Measurements from ENCODE around the gene ZNF808. TPM values are rescaled to one million over a fixed set of nuclear protein-coding genes. Genes with fewer than 3 reads are reported as not detected.

ZNF808 gene
- total and polyA plus RNA-seq, 12 donors = 1.8 to 44.0 (median 32.1) TPM

- no peaks in the 10 kb centered on the region for H3K36me3 ChIP-seq
- intact Hi-C loops (cut with DNase I) = loop anchor here in 1 of 10 donors (10.0 kb wide), 1 partner anchor 52 kb away; the partner anchor contains the start of gene ZNF701
- no peak overlapping the region for H3K4me3 ChIP-seq
- TF ChIP-seq CTCF (IDR thresholded peaks at IDR 0.05) = no peak
- H3K9me3 ChIP-seq = peaks cover 0 to 66% (median 0%) of the 10 kb centered on the region in 11 donors
- no peak overlapping the region for H3K27ac ChIP-seq
- DNase-seq (no peak), ATAC-seq (no peak)
- WGBS, 2 donors = 81 to 84% methylated on average over 14 of the region's 14 CpGs
- H3K27me3 ChIP-seq = no peaks in the 10 kb centered on the region
- H3K4me1 ChIP-seq = peaks cover 0 to 8% (median 4%) of the 10 kb centered on the region in 9 donors
Observed at GRCh38 chr19:52522551-52522950, 4.9 kb upstream of the ZNF808 start.

GRCh38 chr19:52524086-52524485 is 3.4 kb upstream of the ZNF808 start:
- intact Hi-C loops (cut with DNase I) = loop anchor here in 1 of 10 donors (10.0 kb wide), 1 partner anchor 51 kb away; the partner anchor contains the start of gene ZNF701
- no peak for ATAC-seq
- Histone ChIP-seq H3K9me3 (peaks cover 0 to 61% (median 0%) of the 10 kb centered on the region in 11 donors), H3K36me3 (no peaks in the 10 kb centered on the region), H3K4me3 (no peak overlapping the region), H3K27ac (no peak overlapping the region), H3K4me1 (peaks cover 3 to 21% (median 13%) of the 10 kb centered on the region in 9 donors), H3K27me3 (no peaks in the 10 kb centered on the region)
- no peak for TF ChIP-seq CTCF (IDR thresholded peaks at IDR 0.05)
- no peak for DNase-seq
- WGBS, 2 donors = 88 to 93% methylated on average over 20 of the region's 20 CpGs

- H3K36me3 ChIP-seq = peaks cover 0 to 11% (median 0%) of the 10 kb centered on the region in 9 donors
- TF ChIP-seq CTCF (IDR thresholded peaks at IDR 0.05) = no peak
- H3K9me3 ChIP-seq = peaks cover 0 to 35% (median 0%) of the 10 kb centered on the region in 11 donors
- H3K4me1 ChIP-seq = peaks cover 3 to 28% (median 17%) of the 10 kb centered on the region in 9 donors
- H3K27me3 ChIP-seq = no peaks in the 10 kb centered on the region
- peak overlapping the region; percentile 81 to 99 (median 96) for H3K27ac ChIP-seq
- WGBS, 2 donors = 0 to 1% methylated on average over 25 of the region's 25 CpGs
- intact Hi-C loops (cut with DNase I) = loop anchor here in 4 of 10 donors (1.0 to 10.0 kb wide), 5 partner anchors 39 to 207 kb away; partner anchors contain the start of genes ZNF701 (in 3 of the 4) and ZNF611 (in 1 of the 4)
- peak in 7 of 8 donors; percentile 14 to 66 (median 41) for ATAC-seq
- H3K4me3 ChIP-seq = peak overlapping the region; percentile 52 to 94 (median 78)
- DNase-seq = peak in 1 of 2 donors; percentile 21
Observed at GRCh38 chr19:52527956-52528351, 486 bp downstream of the ZNF808 start.

GRCh38 chr19:52532480-52532879 is 5.0 kb downstream of the ZNF808 start:
- Histone ChIP-seq H3K27me3 (no peaks in the 10 kb centered on the region), H3K4me1 (peaks cover 3 to 56% (median 29%) of the 10 kb centered on the region in 9 donors), H3K36me3 (peaks cover 0 to 26% (median 0%) of the 10 kb centered on the region in 9 donors), H3K4me3 (no peak overlapping the region), H3K9me3 (no peaks in the 10 kb centered on the region), H3K27ac (no peak overlapping the region)
- no peak for TF ChIP-seq CTCF (IDR thresholded peaks at IDR 0.05)
- 93 to 96% methylated on average over 2 of the region's 2 CpGs for WGBS, 2 donors
- DNase-seq = no peak
- no peak for ATAC-seq
- intact Hi-C loops (cut with DNase I) = no loop called here

All from heart right ventricle (tissue), 16 donors.